ENCODE data around the gene CDK6. TPM values are rescaled to one million over a fixed set of nuclear protein-coding genes. Genes with fewer than 3 reads are reported as not detected.

The CDK6 gene
- total RNA-seq, 1 experiment from 2014 or later: 10.5 TPM

DNA sequence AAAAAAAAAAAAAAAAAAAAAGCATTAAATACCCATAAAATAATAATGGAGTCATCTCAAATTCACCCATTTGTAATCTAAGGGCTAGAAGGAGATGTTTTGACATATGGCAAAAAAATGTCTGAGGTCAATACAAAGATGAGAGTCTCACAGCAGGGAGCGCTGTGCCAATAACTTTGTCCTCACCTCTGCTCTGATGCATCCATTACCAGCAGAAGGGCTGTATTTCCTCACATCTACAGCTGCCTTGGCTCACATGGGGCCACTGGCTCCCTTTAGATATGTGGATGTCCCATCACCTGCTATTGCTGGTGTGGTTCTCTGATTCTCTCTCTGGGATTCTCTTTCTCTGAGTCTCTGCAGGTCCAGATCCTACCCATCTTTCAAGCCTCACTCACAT is 155.9 kb downstream of the CDK6 start:
- no peak for TF ChIP-seq EZH2 (IDR thresholded peaks at IDR 0.05; ENCODE audit: borderline replicate concordance, low read depth, low read length, poor library complexity, severe bottlenecking)
- TF ChIP-seq, protein P1, sequence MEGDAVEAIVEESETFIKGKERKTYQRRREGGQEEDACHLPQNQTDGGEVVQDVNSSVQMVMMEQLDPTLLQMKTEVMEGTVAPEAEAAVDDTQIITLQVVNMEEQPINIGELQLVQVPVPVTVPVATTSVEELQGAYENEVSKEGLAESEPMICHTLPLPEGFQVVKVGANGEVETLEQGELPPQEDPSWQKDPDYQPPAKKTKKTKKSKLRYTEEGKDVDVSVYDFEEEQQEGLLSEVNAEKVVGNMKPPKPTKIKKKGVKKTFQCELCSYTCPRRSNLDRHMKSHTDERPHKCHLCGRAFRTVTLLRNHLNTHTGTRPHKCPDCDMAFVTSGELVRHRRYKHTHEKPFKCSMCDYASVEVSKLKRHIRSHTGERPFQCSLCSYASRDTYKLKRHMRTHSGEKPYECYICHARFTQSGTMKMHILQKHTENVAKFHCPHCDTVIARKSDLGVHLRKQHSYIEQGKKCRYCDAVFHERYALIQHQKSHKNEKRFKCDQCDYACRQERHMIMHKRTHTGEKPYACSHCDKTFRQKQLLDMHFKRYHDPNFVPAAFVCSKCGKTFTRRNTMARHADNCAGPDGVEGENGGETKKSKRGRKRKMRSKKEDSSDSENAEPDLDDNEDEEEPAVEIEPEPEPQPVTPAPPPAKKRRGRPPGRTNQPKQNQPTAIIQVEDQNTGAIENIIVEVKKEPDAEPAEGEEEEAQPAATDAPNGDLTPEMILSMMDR (conservative IDR thresholded peaks at IDR 0.05; ENCODE audit: low read depth, low read length): no peak
- Histone ChIP-seq H3K27ac (ENCODE audit: low read depth, low read length, poor library complexity, severe bottlenecking) (no peak overlapping the region), H3K36me3 (ENCODE audit: insufficient read depth, low read length, poor library complexity, severe bottlenecking) (no peaks in the 10 kb centered on the region), H3K4me1 (ENCODE audit: insufficient read depth, low read length, poor library complexity, severe bottlenecking) (no peaks in the 10 kb centered on the region), H3K4me3 (ENCODE audit: low read depth, low read length, poor library complexity, severe bottlenecking) (no peak overlapping the region), H3K27me3 (replicated peaks; ENCODE audit: insufficient read depth, low read depth, low read length, poor library complexity) (no peaks in the 10 kb centered on the region), H3K9me3 (ENCODE audit: low read depth, low read length, poor library complexity, severe bottlenecking) (no peaks in the 10 kb centered on the region)
- no TSS peak for BruUV-seq (replicated peaks)
- POLR2A ChIA-PET (ENCODE audit: low non-redundant PET): no interaction called here
- intact Hi-C loops (cut with micrococcal nuclease; ENCODE audit: unreplicated experiment): no loop called here
- CTCF ChIA-PET: no interaction called here
- no peak for DNase-seq (ENCODE audit: low spot score)

DNA sequence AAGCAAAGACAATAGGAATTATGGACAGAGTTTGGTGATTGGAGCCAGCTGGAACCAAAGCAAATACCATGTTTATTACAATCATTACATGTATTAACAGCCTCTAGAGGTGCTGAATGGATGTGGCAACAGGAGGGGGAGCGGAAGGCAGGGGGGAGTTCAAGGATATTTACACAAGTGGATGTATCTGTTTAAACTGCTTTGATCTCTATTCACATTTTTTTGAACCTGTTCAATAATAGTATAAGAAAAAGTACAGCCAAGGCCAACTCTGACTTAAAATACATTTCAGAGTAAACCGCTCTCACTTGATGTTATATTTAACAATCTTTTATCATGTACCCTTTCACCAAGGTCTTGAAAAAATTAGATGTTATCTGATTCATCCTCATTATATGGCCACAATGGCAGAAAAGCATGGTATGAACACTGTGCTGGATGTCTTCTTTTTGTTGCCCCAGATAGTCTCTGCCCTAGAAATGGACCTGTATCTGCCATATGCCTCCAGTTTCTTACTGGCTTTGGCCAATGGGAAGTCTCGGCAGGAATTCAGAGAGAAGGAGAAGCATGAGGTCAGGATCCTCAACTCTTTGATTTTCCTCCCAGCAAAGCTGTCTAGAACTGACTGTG is 158.0 kb downstream of the CDK6 start:
- ChIA-PET CTCF (no interaction called here), POLR2A (ENCODE audit: low non-redundant PET) (no interaction called here)
- Histone ChIP-seq H3K27ac (ENCODE audit: low read depth, low read length, poor library complexity, severe bottlenecking) (no peak overlapping the region), H3K4me1 (ENCODE audit: insufficient read depth, low read length, poor library complexity, severe bottlenecking) (no peaks in the 10 kb centered on the region), H3K9me3 (ENCODE audit: low read depth, low read length, poor library complexity, severe bottlenecking) (no peaks in the 10 kb centered on the region), H3K36me3 (ENCODE audit: insufficient read depth, low read length, poor library complexity, severe bottlenecking) (no peaks in the 10 kb centered on the region), H3K4me3 (ENCODE audit: low read depth, low read length, poor library complexity, severe bottlenecking) (no peak overlapping the region), H3K27me3 (replicated peaks; ENCODE audit: insufficient read depth, low read depth, low read length, poor library complexity) (no peaks in the 10 kb centered on the region)
- TF ChIP-seq, protein P1 (conservative IDR thresholded peaks at IDR 0.05; ENCODE audit: low read depth, low read length): no peak
- TF ChIP-seq EZH2 (IDR thresholded peaks at IDR 0.05; ENCODE audit: borderline replicate concordance, low read depth, low read length, poor library complexity, severe bottlenecking): no peak
- no peak for DNase-seq (ENCODE audit: low spot score)
- no TSS peak for BruUV-seq (replicated peaks)
- intact Hi-C loops (cut with micrococcal nuclease; ENCODE audit: unreplicated experiment): no loop called here

DNA sequence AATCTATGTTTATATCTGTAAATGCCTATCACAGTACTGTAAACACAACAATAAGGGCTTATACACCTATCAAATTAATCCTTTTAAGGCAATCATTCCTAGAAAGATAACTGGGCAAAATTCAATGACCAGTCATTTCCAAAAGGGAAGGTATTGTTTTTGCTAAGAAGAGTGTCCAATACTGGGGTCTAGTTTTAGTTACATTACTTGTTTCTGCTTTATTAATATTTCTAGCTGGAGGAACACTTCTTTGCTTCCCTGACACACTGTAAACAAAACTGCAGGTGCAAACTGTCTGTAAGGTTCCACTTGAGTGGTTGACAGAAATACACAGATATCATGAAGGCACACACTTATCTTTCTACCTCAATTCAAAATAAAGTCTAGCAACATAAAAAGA is 162.0 kb downstream of the CDK6 start:
- intact Hi-C loops (cut with micrococcal nuclease; ENCODE audit: unreplicated experiment): no loop called here

More for the DNA sequence above, 162.0 kb downstream of the CDK6 start:
- DNase-seq (ENCODE audit: low spot score): no peak
- Histone ChIP-seq H3K36me3 (ENCODE audit: insufficient read depth, low read length, poor library complexity, severe bottlenecking) (no peaks in the 10 kb centered on the region), H3K9me3 (ENCODE audit: low read depth, low read length, poor library complexity, severe bottlenecking) (no peaks in the 10 kb centered on the region), H3K27ac (ENCODE audit: low read depth, low read length, poor library complexity, severe bottlenecking) (no peak overlapping the region), H3K4me1 (ENCODE audit: insufficient read depth, low read length, poor library complexity, severe bottlenecking) (no peaks in the 10 kb centered on the region), H3K4me3 (ENCODE audit: low read depth, low read length, poor library complexity, severe bottlenecking) (no peak overlapping the region), H3K27me3 (replicated peaks; ENCODE audit: insufficient read depth, low read depth, low read length, poor library complexity) (no peaks in the 10 kb centered on the region)
- POLR2A ChIA-PET (ENCODE audit: low non-redundant PET): no interaction called here
- TF ChIP-seq, protein P1 (conservative IDR thresholded peaks at IDR 0.05; ENCODE audit: low read depth, low read length): no peak
- TF ChIP-seq EZH2 (IDR thresholded peaks at IDR 0.05; ENCODE audit: borderline replicate concordance, low read depth, low read length, poor library complexity, severe bottlenecking): no peak
- no TSS peak for BruUV-seq (replicated peaks)
- CTCF ChIA-PET: no interaction called here

Measured in A673 (cell line).